Peyer's patch (tissue), 4 donors: ENCODE results near the gene NALCN. TPM values are rescaled to one million over a fixed set of nuclear protein-coding genes. Genes with fewer than 3 reads are reported as not detected.

Experiments used
- DNase-seq, 3 donors: peaks; one replicate each; pipeline ENCODE4 v3.0.0-alpha.2; 2017 to 2019
- H3K27ac ChIP-seq, 4 donors: fragments of 200-600 bp; sonication (generic); one replicate each; pipeline ENCODE4 v1.5.1; 2016 to 2019
- H3K27me3 ChIP-seq, 2 donors: fragments of 200-600 bp; sonication (generic); one replicate each; pipeline ENCODE4 v1.5.1; 2019
- H3K36me3 ChIP-seq, 3 donors: fragments of 200-600 bp; sonication (generic); one replicate each; pipeline ENCODE4 v1.5.1; 2016 to 2019
- H3K4me1 ChIP-seq, 4 donors: fragments of 200-600 bp; sonication (generic); one replicate each; pipeline ENCODE4 v1.5.1; 2016 to 2019
- H3K4me3 ChIP-seq, 4 donors: fragments of 200-600 bp; sonication (generic); 1 replicate in 3 of 4; 2 replicates in 1 of 4; pipeline ENCODE4 v1.5.1; 2016 to 2019; ENCODE audit warnings: mild to moderate bottlenecking in 1 of 4
- H3K9me3 ChIP-seq, 4 donors: fragments of 200-600 bp; sonication (generic); one replicate each; pipeline ENCODE4 v1.5.1; 2016 to 2019; ENCODE audit warnings: mild to moderate bottlenecking in 1 of 4
- POLR2A ChIP-seq, 2 donors: fragments of 450-650 bp; IDR thresholded peaks; one replicate each; pipeline ENCODE4 v1.5.1; 2017; ENCODE audit warnings: antibody characterized with exemption in 2 of 2, mild to moderate bottlenecking in 2 of 2, moderate library complexity in 2 of 2
- total RNA-seq, 4 donors: library from RNA; depleted of rRNA; stranded (reverse); fragments of >200 nt; gene quantifications; one replicate each; pipeline ENCODE4 v1.1.0, GENCODE V29; 2016
- TF ChIP-seq, protein P1 (sequence below), 6 experiments: fragments of 450-650 bp in 4 of 6; fragments of 200-600 bp in 2 of 6; sonication (generic) in 1 of 6; IDR thresholded peaks; one replicate each; pipeline ENCODE4 v1.5.1; 2017 to 2019; ENCODE audit warnings: antibody characterized with exemption in 6 of 6, mild to moderate bottlenecking in 3 of 6, moderate library complexity in 1 of 6

NALCN gene
- total RNA-seq, 4 donors from 2014 or later: 0.13 to 0.18 TPM; not detected in 2

DNA sequence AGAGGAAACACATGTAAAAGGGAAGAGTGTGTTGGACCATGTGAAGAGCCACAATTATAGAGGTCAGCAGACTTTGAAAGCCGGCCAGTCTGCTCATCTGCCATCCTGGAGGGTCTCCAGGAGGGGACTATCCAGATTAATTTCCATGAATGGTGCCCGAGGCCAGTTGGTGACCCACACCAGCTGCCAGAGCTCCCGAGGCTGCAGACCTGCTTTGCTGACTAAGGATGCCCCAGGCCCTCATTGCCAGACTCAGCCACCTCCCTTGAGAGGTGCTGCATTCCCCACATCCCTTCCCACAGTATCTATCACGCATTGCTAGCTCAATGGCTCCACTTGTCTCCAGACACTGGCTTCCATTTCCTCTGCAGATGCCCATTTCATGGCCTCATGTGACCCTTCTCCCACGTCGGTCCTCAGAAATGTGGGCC, 110.3 kb downstream of the NALCN start:
- TF ChIP-seq, protein P1, sequence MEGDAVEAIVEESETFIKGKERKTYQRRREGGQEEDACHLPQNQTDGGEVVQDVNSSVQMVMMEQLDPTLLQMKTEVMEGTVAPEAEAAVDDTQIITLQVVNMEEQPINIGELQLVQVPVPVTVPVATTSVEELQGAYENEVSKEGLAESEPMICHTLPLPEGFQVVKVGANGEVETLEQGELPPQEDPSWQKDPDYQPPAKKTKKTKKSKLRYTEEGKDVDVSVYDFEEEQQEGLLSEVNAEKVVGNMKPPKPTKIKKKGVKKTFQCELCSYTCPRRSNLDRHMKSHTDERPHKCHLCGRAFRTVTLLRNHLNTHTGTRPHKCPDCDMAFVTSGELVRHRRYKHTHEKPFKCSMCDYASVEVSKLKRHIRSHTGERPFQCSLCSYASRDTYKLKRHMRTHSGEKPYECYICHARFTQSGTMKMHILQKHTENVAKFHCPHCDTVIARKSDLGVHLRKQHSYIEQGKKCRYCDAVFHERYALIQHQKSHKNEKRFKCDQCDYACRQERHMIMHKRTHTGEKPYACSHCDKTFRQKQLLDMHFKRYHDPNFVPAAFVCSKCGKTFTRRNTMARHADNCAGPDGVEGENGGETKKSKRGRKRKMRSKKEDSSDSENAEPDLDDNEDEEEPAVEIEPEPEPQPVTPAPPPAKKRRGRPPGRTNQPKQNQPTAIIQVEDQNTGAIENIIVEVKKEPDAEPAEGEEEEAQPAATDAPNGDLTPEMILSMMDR (IDR thresholded peaks at IDR 0.05): no peak
- Histone ChIP-seq H3K36me3 (no peaks in the 10 kb centered on the region), H3K27me3 (no peaks in the 10 kb centered on the region), H3K9me3 (no peaks in the 10 kb centered on the region), H3K4me1 (no peaks in the 10 kb centered on the region), H3K4me3 (no peak overlapping the region), H3K27ac (no peak overlapping the region)
- DNase-seq: no peak

- Histone ChIP-seq H3K4me3 (no peak overlapping the region), H3K36me3 (no peaks in the 10 kb centered on the region), H3K27ac (no peak overlapping the region), H3K9me3 (no peaks in the 10 kb centered on the region), H3K4me1 (no peaks in the 10 kb centered on the region), H3K27me3 (no peaks in the 10 kb centered on the region)
- TF ChIP-seq POLR2A (IDR thresholded peaks at IDR 0.05): no peak
- TF ChIP-seq, protein P1 (IDR thresholded peaks at IDR 0.05): no peak
- DNase-seq: no peak
These were observed 112.8 kb downstream of the NALCN start for GRCh38 chr13:101303521-101303920.

DNA sequence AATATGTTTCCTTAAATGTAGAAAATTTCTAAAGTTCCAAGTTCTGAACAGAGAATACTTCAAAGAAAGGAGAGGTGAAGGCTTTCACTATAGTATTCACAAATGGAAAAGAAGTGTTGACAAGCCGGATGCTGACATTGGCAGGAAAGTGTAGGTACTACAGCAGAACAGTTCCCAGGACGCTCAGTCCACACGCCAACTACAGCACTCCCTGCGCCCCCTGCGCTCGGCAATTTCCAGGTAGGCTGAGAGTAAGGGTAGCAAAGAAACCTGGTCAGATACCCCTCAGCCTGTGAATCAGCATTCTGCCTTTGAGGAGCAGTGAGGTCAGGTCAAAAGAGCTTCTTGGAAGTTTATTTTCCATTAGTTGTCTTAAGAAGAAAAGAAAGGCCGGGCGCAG, 115.3 kb downstream of the NALCN start:
- Histone ChIP-seq H3K9me3 (no peaks in the 10 kb centered on the region), H3K4me3 (no peak overlapping the region), H3K27ac (no peak overlapping the region), H3K27me3 (no peaks in the 10 kb centered on the region), H3K4me1 (no peaks in the 10 kb centered on the region), H3K36me3 (no peaks in the 10 kb centered on the region)
- TF ChIP-seq POLR2A (IDR thresholded peaks at IDR 0.05): no peak
- TF ChIP-seq, protein P1 (IDR thresholded peaks at IDR 0.05): no peak
- no peak for DNase-seq

- Histone ChIP-seq H3K4me1 (no peaks in the 10 kb centered on the region), H3K27ac (no peak overlapping the region), H3K9me3 (no peaks in the 10 kb centered on the region), H3K4me3 (no peak overlapping the region), H3K36me3 (no peaks in the 10 kb centered on the region), H3K27me3 (no peaks in the 10 kb centered on the region)
- DNase-seq: no peak
- TF ChIP-seq, protein P1 (IDR thresholded peaks at IDR 0.05): no peak
- no peak for TF ChIP-seq POLR2A (IDR thresholded peaks at IDR 0.05)
These were observed 115.8 kb downstream of the NALCN start for GRCh38 chr13:101300531-101300930.

DNA sequence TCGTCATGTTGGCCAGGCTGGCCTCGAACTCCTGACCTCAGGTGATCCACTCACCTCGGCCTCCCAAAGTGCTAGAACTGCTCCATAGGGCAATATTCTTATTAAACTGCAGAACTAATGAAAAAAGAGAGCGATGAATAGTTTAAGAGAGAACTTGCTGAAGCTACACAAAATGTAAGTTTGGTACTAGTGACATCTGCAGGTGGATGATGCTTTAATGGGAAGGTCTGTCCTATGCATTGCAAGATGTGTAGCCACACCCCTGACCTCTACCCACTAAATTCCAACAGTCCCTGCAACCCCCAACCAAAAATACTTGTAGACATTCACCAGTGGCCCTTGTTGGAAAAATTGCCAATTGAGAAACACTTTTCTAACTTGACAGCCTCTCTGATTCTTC, 117.8 kb downstream of the NALCN start:
- no peaks in the 10 kb centered on the region for H3K9me3 ChIP-seq
- DNase-seq: no peak
- no peaks in the 10 kb centered on the region for H3K36me3 ChIP-seq
- no peak overlapping the region for H3K27ac ChIP-seq
- no peaks in the 10 kb centered on the region for H3K27me3 ChIP-seq
- TF ChIP-seq, protein P1 (IDR thresholded peaks at IDR 0.05): no peak
- no peak for TF ChIP-seq POLR2A (IDR thresholded peaks at IDR 0.05)
- no peaks in the 10 kb centered on the region for H3K4me1 ChIP-seq
- H3K4me3 ChIP-seq: no peak overlapping the region

DNA sequence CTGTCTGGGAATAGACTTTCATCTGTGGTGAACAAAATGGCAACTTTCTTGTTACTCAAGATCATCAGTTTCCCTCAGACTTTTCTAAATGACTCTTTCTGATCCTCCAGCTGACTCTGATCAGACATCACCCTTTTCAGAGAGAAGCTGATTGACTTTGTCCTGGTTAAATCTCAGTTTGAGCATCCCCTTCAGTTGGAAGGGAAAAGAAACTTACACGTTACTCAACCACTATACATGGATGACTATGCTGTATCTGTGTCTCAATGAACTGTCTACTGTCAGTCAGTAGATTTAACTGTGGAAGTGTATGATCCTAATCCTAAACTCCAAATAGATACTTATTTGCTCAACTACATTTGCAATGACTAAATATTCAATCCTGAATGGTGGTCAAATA, 118.5 kb downstream of the NALCN start:
- DNase-seq: no peak
- Histone ChIP-seq H3K36me3 (no peaks in the 10 kb centered on the region), H3K4me3 (no peak overlapping the region), H3K9me3 (no peaks in the 10 kb centered on the region), H3K27ac (no peak overlapping the region), H3K27me3 (no peaks in the 10 kb centered on the region), H3K4me1 (no peaks in the 10 kb centered on the region)
- TF ChIP-seq, protein P1 (IDR thresholded peaks at IDR 0.05): no peak
- TF ChIP-seq POLR2A (IDR thresholded peaks at IDR 0.05): no peak
